H1 (cell line): ENCODE results near the gene LONRF2. TPM values are rescaled to one million over a fixed set of nuclear protein-coding genes. Genes with fewer than 3 reads are reported as not detected.

ENCODE experiments used
- CTCF ChIA-PET: fragments of 300-600 bp; sonication (Branson Sonifier 250); formaldehyde crosslinking; loops from one replicate; lab custom pipeline; 2021; ENCODE audit not compliant: partially characterized antibody; lab: Charles Lee
- POLR2A ChIA-PET: fragments of 300-600 bp; sonication (Branson Sonifier 250); formaldehyde crosslinking; loops from one replicate; lab custom pipeline; 2021; ENCODE audit warnings: inconsistent platforms; ENCODE audit not compliant: partially characterized antibody; lab: Charles Lee
- DNase-seq, 2 experiments: peaks; one replicate each; pipeline versions ENCODE4 v3.0.0 to v3.0.0-alpha.2; 2010 to 2022; ENCODE audit warnings: low spot score in 2 of 2, low read depth in 1 of 2, mixed read lengths in 1 of 2
- FAIRE-seq: peaks from 2 replicates; lab custom pipeline; 2011; peaks lifted over from hg19 to GRCh38; lab: Jason Lieb, UNC
- H2AFZ ChIP-seq: 2 replicates; pipeline ENCODE4 v1.8.1; 2012; ENCODE audit warnings: low read length, inconsistent platforms
- H2AK5ac ChIP-seq: 2 replicates; pipeline ENCODE4 v1.6.1; 2013; ENCODE audit warnings: low read depth, low read length
- H2BK120ac ChIP-seq: replicated peaks from 2 replicates; pipeline ENCODE3; 2013; ENCODE audit warnings: low read depth, low read length, inconsistent platforms
- H2BK12ac ChIP-seq: 2 replicates; pipeline ENCODE4 v1.6.1; 2013; ENCODE audit warnings: low read depth, low read length
- H2BK15ac ChIP-seq: 2 replicates; pipeline ENCODE4 v1.6.1; 2013; ENCODE audit warnings: low read length
- H2BK20ac ChIP-seq: 2 replicates; pipeline ENCODE4 v1.6.1; 2013; ENCODE audit warnings: low read length
- H2BK5ac ChIP-seq: 2 replicates; pipeline ENCODE4 v1.6.1; 2013; ENCODE audit warnings: low read depth, low read length
- H3K14ac ChIP-seq: 2 replicates; pipeline ENCODE4 v1.6.1; 2013; ENCODE audit warnings: inconsistent platforms; ENCODE audit not compliant: insufficient read length
- H3K18ac ChIP-seq: 2 replicates; pipeline ENCODE4 v1.6.1; 2013; ENCODE audit warnings: low read length; ENCODE audit errors: extremely low read depth
- H3K23ac ChIP-seq: 2 replicates; pipeline ENCODE4 v1.6.1; 2013; ENCODE audit warnings: inconsistent platforms; ENCODE audit not compliant: insufficient read length
- H3K23me2 ChIP-seq: 2 replicates; pipeline ENCODE4 v1.6.1; 2013; ENCODE audit warnings: low read depth, low read length
- H3K27ac ChIP-seq: 2 replicates; pipeline ENCODE4 v1.6.1; 2011; ENCODE audit warnings: low read depth, low read length, inconsistent platforms
- H3K27me3 ChIP-seq, 4 experiments: replicated peaks in 1 of 4; 1 replicate in 1 of 4; 2 replicates in 3 of 4; pipeline versions ENCODE4 v1.6.1 to v1.8.1; 2011 to 2013; ENCODE audit warnings: low read length in 3 of 4, mild to moderate bottlenecking in 3 of 4, inconsistent platforms in 2 of 4, mixed read lengths in 2 of 4, moderate library complexity in 1 of 4; ENCODE audit not compliant: control insufficient read depth in 3 of 4, insufficient read depth in 3 of 4; ENCODE audit errors: extremely low read depth in 1 of 4
- H3K36me3 ChIP-seq, 4 experiments: 2 replicates each; pipeline versions ENCODE4 v1.6.1 to v1.8.1; 2011 to 2013; ENCODE audit warnings: mild to moderate bottlenecking in 4 of 4, low read length in 3 of 4, moderate library complexity in 2 of 4, control low read depth in 1 of 4, inconsistent platforms in 1 of 4; ENCODE audit not compliant: insufficient read depth in 4 of 4, control insufficient read depth in 2 of 4
- H3K4ac ChIP-seq: replicated peaks from 2 replicates; pipeline ENCODE3; 2013; ENCODE audit warnings: low read length, low read depth, mixed read lengths, inconsistent platforms; ENCODE audit not compliant: insufficient read length
- H3K4me1 ChIP-seq, 4 experiments: replicated peaks in 1 of 4; 1 replicate in 1 of 4; 2 replicates in 3 of 4; pipeline versions ENCODE4 v1.6.1 to v1.8.1; 2011 to 2013; ENCODE audit warnings: low read length in 3 of 4, inconsistent platforms in 2 of 4, mixed read lengths in 1 of 4; ENCODE audit not compliant: insufficient read depth in 4 of 4, control insufficient read depth in 3 of 4
- H3K4me2 ChIP-seq, 2 experiments: 2 replicates each; pipeline versions ENCODE4 v1.6.1 to v1.8.1; 2011 to 2013; ENCODE audit warnings: low read depth in 2 of 2, low read length in 2 of 2, control low read depth in 1 of 2, inconsistent platforms in 1 of 2, mild to moderate bottlenecking in 1 of 2; ENCODE audit not compliant: insufficient read depth in 1 of 2
- H3K4me3 ChIP-seq, 4 experiments: fragments of 200-600, 300-600 bp in 1 of 4; sonication (generic), shearing (Covaris generic), sonication (Bioruptor Twin) in 1 of 4; 2 replicates each; pipeline versions ENCODE4 v1.5.1 to v1.8.1; 2011 to 2016; ENCODE audit warnings: low read length in 4 of 4, low read depth in 3 of 4, control low read depth in 2 of 4, inconsistent platforms in 2 of 4, mild to moderate bottlenecking in 2 of 4, mixed read lengths in 1 of 4, moderate library complexity in 1 of 4; ENCODE audit not compliant: insufficient read depth in 2 of 4; ENCODE audit errors: extremely low read depth in 1 of 4
- H3K56ac ChIP-seq: replicated peaks from 2 replicates; pipeline ENCODE3; 2013; ENCODE audit warnings: low read depth, mild to moderate bottlenecking, mixed read lengths, low read length, inconsistent platforms; ENCODE audit not compliant: insufficient read length
- H3K79me1 ChIP-seq: 2 replicates; pipeline ENCODE4 v1.6.1; 2013; ENCODE audit warnings: low read depth, low read length, control low read depth
- H3K79me2 ChIP-seq, 2 experiments: 2 replicates each; pipeline versions ENCODE4 v1.6.1 to v1.8.1; 2012 to 2013; ENCODE audit warnings: low read length in 2 of 2, mild to moderate bottlenecking in 2 of 2, inconsistent platforms in 1 of 2; ENCODE audit not compliant: insufficient read depth in 2 of 2, control insufficient read depth in 1 of 2
- H3K9ac ChIP-seq, 4 experiments: replicated peaks in 1 of 4; 1 replicate in 1 of 4; 2 replicates in 3 of 4; pipeline versions ENCODE4 v1.6.1 to v1.8.1; 2011 to 2013; ENCODE audit warnings: low read depth in 3 of 4, low read length in 3 of 4, control low read depth in 2 of 4, mild to moderate bottlenecking in 2 of 4, moderate library complexity in 2 of 4, inconsistent platforms in 1 of 4; ENCODE audit errors: extremely low read depth in 1 of 4
- H3K9me3 ChIP-seq, 2 experiments: 2 replicates each; pipeline versions ENCODE4 v1.6.1 to v1.8.1; 2012 to 2013; ENCODE audit warnings: mild to moderate bottlenecking in 2 of 2, moderate library complexity in 2 of 2, control low read depth in 1 of 2, inconsistent platforms in 1 of 2, low read depth in 1 of 2, low read length in 1 of 2, mixed read lengths in 1 of 2; ENCODE audit not compliant: insufficient read depth in 2 of 2
- H4K20me1 ChIP-seq, 2 experiments: replicated peaks in 1 of 2; 2 replicates each; pipeline versions ENCODE3 to v1.8.1; 2011 to 2013; ENCODE audit warnings: inconsistent platforms in 2 of 2, low read length in 2 of 2, mild to moderate bottlenecking in 1 of 2; ENCODE audit not compliant: insufficient read depth in 2 of 2, control insufficient read depth in 1 of 2
- H4K5ac ChIP-seq: 2 replicates; pipeline ENCODE4 v1.6.1; 2013; ENCODE audit warnings: low read length, low read depth, mixed read lengths, inconsistent platforms; ENCODE audit not compliant: insufficient read length
- H4K8ac ChIP-seq: 2 replicates; pipeline ENCODE4 v1.8.0; 2013; ENCODE audit warnings: mild to moderate bottlenecking, moderate library complexity, low read length, inconsistent platforms; ENCODE audit not compliant: insufficient read depth; ENCODE audit errors: extremely low read depth
- H4K91ac ChIP-seq: replicated peaks from 2 replicates; pipeline ENCODE3; 2013; ENCODE audit warnings: low read length, mixed read lengths, inconsistent platforms; ENCODE audit not compliant: insufficient read length
- POLR2AphosphoS5 ChIP-seq: IDR thresholded peaks from 2 replicates; pipeline ENCODE4 v1.6.1; 2011; ENCODE audit warnings: low read depth, low read length
- WGBS, 2 experiments: shearing (Covaris generic) in 1 of 2; methylation state at CpG; one replicate each; pipeline versions ENCODE4 v1.1.6 to v1.1.7; 2013 to 2015; ENCODE audit warnings: low lambda C conversion rate in 2 of 2, mixed read lengths in 2 of 2, inconsistent platforms in 1 of 2, low coverage in 1 of 2, missing lambda C conversion rate in 1 of 2; ENCODE audit not compliant: insufficient replicate concordance in 2 of 2, insufficient coverage in 1 of 2, insufficient read length in 1 of 2; ENCODE audit errors: extremely low coverage in 1 of 2, missing lambda C conversion rate in 1 of 2; 5-methylcytosine and 5-hydroxymethylcytosine counted together
- polyA plus RNA-seq, 7 experiments: library from polyadenylated mRNA; depleted of rRNA in 3 of 7; stranded (reverse) in 5 of 7; unstranded in 2 of 7; fragments of >200 nt in 5 of 7; fragments of 200-250 nt in 2 of 7; gene quantifications; 1 replicate in 5 of 7; 2 replicates in 1 of 7; 4 replicates in 1 of 7; pipeline versions ENCODE4 v1.2.1 to v1.2.3, GENCODE V29; 2011 to 2013; ENCODE audit warnings: missing spikeins in 2 of 7, mixed read lengths in 2 of 7
- total RNA-seq: library from RNA; stranded (reverse); fragmentation: NEBNext Ultra II Directional; extraction: Animal tissue kit (Norgen Biotek cat#: 25700); gene quantifications from 2 replicates; pipeline ENCODE4 v1.2.1, GENCODE V29; 2021

Gene LONRF2
- total and polyA plus RNA-seq, 2 of the 8 experiments (the other 6 are each of a cell fraction or from before 2014, with no cell fraction given), result 0.24 to 0.74 TPM

- DNase-seq, result no peak
- Histone ChIP-seq H3K27ac (no peak overlapping the region), H2BK12ac (no peak overlapping the region), H3K9ac (no peak overlapping the region), H4K5ac (no peak overlapping the region), H4K20me1 (no peaks in the 10 kb centered on the region), H3K14ac (no peak overlapping the region), H3K36me3 (no peaks in the 10 kb centered on the region), H3K4me1 (peaks cover 0 to 3% (median 0%) of the 10 kb centered on the region in 4 experiments; a peak in 2 of 7 replicates), H3K23me2 (peaks cover 15% of the 10 kb centered on the region; the same call in 1 of the 2 replicates), H3K4me2 (peak overlapping the region; percentile 77 to 91), H3K18ac (no peak overlapping the region), H3K27me3 (peaks cover 14 to 46% (median 33%) of the 10 kb centered on the region in 4 experiments), H3K23ac (no peak overlapping the region), H4K91ac (no peak overlapping the region), H2AFZ (peak overlapping the region; percentile 68), H3K4me3 (peak overlapping the region; percentile 33 to 65 (median 48)), H4K8ac (peak overlapping the region; percentile 21; the same call in 1 of the 2 replicates), H2AK5ac (no peak overlapping the region), H3K79me1 (no peaks in the 10 kb centered on the region), H3K4ac (no peak overlapping the region), H3K9me3 (peaks cover 4 to 10% of the 10 kb centered on the region in 2 experiments), H3K56ac (no peak overlapping the region), H2BK20ac (no peak overlapping the region), H3K79me2 (no peaks in the 10 kb centered on the region), H2BK120ac (no peak overlapping the region), H2BK5ac (no peak overlapping the region), H2BK15ac (no peak overlapping the region)
- POLR2A ChIA-PET, result interaction anchor here (0.5 kb wide), 1 partner anchor 429 kb away, joined by 3 read pairs; no protein-coding TSS in a partner anchor
- no peak for FAIRE-seq
- TF ChIP-seq POLR2AphosphoS5, result no peak
- WGBS, 2 experiments, result 48% methylated on average over 19 of the region's 19 CpGs; no CpG with 5 or more reads in 1 of the 2 experiments
- CTCF ChIA-PET, result interaction anchor here (1.0 to 4.6 kb wide), 5 partner anchors 15 to 60 kb away, joined by 3 to 43 read pairs (median 5); no protein-coding TSS in a partner anchor
Observed at GRCh38 chr2:100320547-100321178, 1.6 kb downstream of the LONRF2 start.
